ENCODE data around the gene CACNA1S. TPM values are rescaled to one million over a fixed set of nuclear protein-coding genes. Genes with fewer than 3 reads are reported as not detected.

The CACNA1S gene
- total RNA-seq, 2 experiments from 2014 or later, result not detected

DNA sequence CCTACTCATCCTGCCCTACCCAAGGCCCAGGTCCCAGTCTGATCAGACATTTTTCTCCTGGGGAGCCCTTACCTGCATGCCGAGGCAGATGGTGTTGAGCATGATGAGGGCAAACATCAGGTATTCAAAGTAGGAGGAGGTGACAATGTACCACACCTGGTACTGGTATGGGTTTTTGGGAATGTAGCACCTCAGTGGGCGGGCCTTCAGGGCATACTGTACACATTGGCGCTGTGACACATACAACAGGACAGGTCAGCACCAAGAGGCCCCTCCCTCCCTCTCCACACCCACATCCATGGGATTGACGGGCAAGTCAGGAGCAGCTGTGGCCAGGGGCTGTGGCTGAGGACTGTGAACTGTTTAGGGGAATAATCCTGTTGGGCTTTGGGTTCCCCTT is 51.6 kb downstream of the CACNA1S start:
- H3K36me3 Mint-ChIP-seq (ENCODE audit: low read depth), result no peaks in the 10 kb centered on the region
- no peak overlapping the region for H3K27ac ChIP-seq (ENCODE audit: low read depth in 1 of 2, low read length in 2 of 2)
- H3K36me3 ChIP-seq (ENCODE audit: insufficient read depth, low read length), result no peaks in the 10 kb centered on the region
- H3K27me3 Mint-ChIP-seq, result peaks cover 3% of the 10 kb centered on the region
- CTCF ChIA-PET, result no interaction called here
- no peak overlapping the region for H3K27ac Mint-ChIP-seq
- no peak overlapping the region for H3K4me3 ChIP-seq (ENCODE audit: low read length)
- no peak for ATAC-seq (ENCODE audit: poor library complexity)
- peaks cover 0 to 4% of the 10 kb centered on the region in 2 experiments for H3K27me3 ChIP-seq (ENCODE audit: control insufficient read depth in 1 of 2, insufficient read depth in 2 of 2, low read length in 2 of 2)
- POLR2A ChIA-PET, result no interaction called here
- DNase-seq, result no peak
- no peaks in the 10 kb centered on the region for H3K4me1 ChIP-seq (ENCODE audit: insufficient read depth, low read length)
- TF ChIP-seq, protein P1, sequence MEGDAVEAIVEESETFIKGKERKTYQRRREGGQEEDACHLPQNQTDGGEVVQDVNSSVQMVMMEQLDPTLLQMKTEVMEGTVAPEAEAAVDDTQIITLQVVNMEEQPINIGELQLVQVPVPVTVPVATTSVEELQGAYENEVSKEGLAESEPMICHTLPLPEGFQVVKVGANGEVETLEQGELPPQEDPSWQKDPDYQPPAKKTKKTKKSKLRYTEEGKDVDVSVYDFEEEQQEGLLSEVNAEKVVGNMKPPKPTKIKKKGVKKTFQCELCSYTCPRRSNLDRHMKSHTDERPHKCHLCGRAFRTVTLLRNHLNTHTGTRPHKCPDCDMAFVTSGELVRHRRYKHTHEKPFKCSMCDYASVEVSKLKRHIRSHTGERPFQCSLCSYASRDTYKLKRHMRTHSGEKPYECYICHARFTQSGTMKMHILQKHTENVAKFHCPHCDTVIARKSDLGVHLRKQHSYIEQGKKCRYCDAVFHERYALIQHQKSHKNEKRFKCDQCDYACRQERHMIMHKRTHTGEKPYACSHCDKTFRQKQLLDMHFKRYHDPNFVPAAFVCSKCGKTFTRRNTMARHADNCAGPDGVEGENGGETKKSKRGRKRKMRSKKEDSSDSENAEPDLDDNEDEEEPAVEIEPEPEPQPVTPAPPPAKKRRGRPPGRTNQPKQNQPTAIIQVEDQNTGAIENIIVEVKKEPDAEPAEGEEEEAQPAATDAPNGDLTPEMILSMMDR (IDR thresholded peaks at IDR 0.05), result no peak
- intact Hi-C loops (cut with DNase I, micrococcal nuclease), result no loop called here
- no peaks in the 10 kb centered on the region for H3K9me3 ChIP-seq (ENCODE audit: control insufficient read depth in 1 of 2, insufficient read depth in 1 of 2, low read length in 2 of 2)
- peaks cover 6% of the 10 kb centered on the region for H3K4me1 Mint-ChIP-seq (ENCODE audit: low read depth)
- H3K4me3 Mint-ChIP-seq, result no peak overlapping the region
- H3K9me3 Mint-ChIP-seq, result no peaks in the 10 kb centered on the region

DNA sequence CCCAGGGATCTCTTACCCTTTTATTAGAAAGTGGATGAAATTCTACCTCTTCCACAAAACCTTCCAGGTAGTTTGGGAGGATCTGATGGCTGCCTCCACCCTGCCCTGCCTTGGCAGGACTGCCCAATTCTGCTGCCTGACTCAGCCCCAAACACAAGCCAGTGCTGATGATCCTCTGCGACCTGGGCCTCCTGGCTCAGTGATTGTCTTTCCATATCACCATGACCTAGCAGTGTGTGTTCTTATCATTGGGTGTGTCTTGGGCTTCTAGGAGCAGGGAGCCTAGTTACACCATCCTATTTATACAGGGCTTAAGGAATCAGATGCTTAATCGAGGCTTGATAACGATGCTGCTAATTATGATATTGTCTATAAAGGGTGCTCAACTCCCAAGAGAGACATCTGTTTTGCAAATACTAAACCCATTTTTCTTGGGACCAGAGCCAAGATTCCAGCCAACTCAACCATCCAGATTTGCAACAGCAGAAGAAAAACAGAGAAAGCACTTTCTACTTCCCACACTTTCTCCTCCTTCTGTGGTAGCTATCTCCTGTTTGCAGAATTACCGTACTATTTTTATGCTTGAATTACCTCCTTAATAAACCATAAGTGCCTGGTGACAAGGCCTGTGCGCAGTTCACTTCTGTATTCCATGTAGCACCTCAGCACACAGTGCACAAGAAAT is 52.2 kb downstream of the CACNA1S start:
- DNase-seq (no peak), ATAC-seq (ENCODE audit: poor library complexity) (no peak)
- Mint-ChIP-seq H3K27me3 (peaks cover 3% of the 10 kb centered on the region), H3K36me3 (ENCODE audit: low read depth) (no peaks in the 10 kb centered on the region), H3K4me3 (no peak overlapping the region), H3K4me1 (ENCODE audit: low read depth) (peaks cover 6% of the 10 kb centered on the region), H3K27ac (no peak overlapping the region), H3K9me3 (no peaks in the 10 kb centered on the region)
- Histone ChIP-seq H3K36me3 (ENCODE audit: insufficient read depth, low read length) (no peaks in the 10 kb centered on the region), H3K9me3 (ENCODE audit: control insufficient read depth in 1 of 2, insufficient read depth in 1 of 2, low read length in 2 of 2) (no peaks in the 10 kb centered on the region), H3K4me1 (ENCODE audit: insufficient read depth, low read length) (no peaks in the 10 kb centered on the region), H3K4me3 (ENCODE audit: low read length) (no peak overlapping the region), H3K27me3 (ENCODE audit: control insufficient read depth in 1 of 2, insufficient read depth in 2 of 2, low read length in 2 of 2) (peaks cover 0 to 4% of the 10 kb centered on the region in 2 experiments), H3K27ac (ENCODE audit: low read depth in 1 of 2, low read length in 2 of 2) (no peak overlapping the region)
- CTCF ChIA-PET, result no interaction called here
- POLR2A ChIA-PET, result no interaction called here
- intact Hi-C loops (cut with DNase I, micrococcal nuclease), result no loop called here
- TF ChIP-seq, protein P1 (IDR thresholded peaks at IDR 0.05), result no peak

- Histone ChIP-seq H3K4me1 (ENCODE audit: insufficient read depth, low read length) (no peaks in the 10 kb centered on the region), H3K36me3 (ENCODE audit: insufficient read depth, low read length) (no peaks in the 10 kb centered on the region), H3K27me3 (ENCODE audit: control insufficient read depth in 1 of 2, insufficient read depth in 2 of 2, low read length in 2 of 2) (peaks cover 0 to 4% of the 10 kb centered on the region in 2 experiments), H3K4me3 (ENCODE audit: low read length) (no peak overlapping the region), H3K27ac (ENCODE audit: low read depth in 1 of 2, low read length in 2 of 2) (no peak overlapping the region), H3K9me3 (ENCODE audit: control insufficient read depth in 1 of 2, insufficient read depth in 1 of 2, low read length in 2 of 2) (no peaks in the 10 kb centered on the region)
- Mint-ChIP-seq H3K9me3 (no peaks in the 10 kb centered on the region), H3K27me3 (peaks cover 3% of the 10 kb centered on the region), H3K4me3 (no peak overlapping the region), H3K36me3 (ENCODE audit: low read depth) (no peaks in the 10 kb centered on the region), H3K4me1 (ENCODE audit: low read depth) (peaks cover 6% of the 10 kb centered on the region), H3K27ac (no peak overlapping the region)
- DNase-seq (no peak), ATAC-seq (ENCODE audit: poor library complexity) (no peak)
- intact Hi-C loops (cut with DNase I, micrococcal nuclease), result no loop called here
- POLR2A ChIA-PET, result no interaction called here
- TF ChIP-seq, protein P1 (IDR thresholded peaks at IDR 0.05), result no peak
- CTCF ChIA-PET, result no interaction called here
Observed at GRCh38 chr1:201059401-201059800, 52.8 kb downstream of the CACNA1S start.
